GM06990 (cell line): ENCODE measurements around the gene PLA1A.

Source experiments
- DNase-seq: peaks from one replicate; pipeline ENCODE4 v3.0.0-alpha.2; 2011; ENCODE audit not compliant: insufficient read length; ENCODE audit errors: extremely low read depth
- H3K27me3 ChIP-seq: replicated peaks from 2 replicates; pipeline ENCODE4 v1.6.0; 2011; ENCODE audit warnings: low read length; ENCODE audit not compliant: control insufficient read depth, insufficient read depth
- H3K36me3 ChIP-seq: 2 replicates; pipeline ENCODE4 v1.5.1; 2011; ENCODE audit warnings: low read length; ENCODE audit not compliant: control insufficient read depth, insufficient read depth
- H3K4me3 ChIP-seq: replicated peaks from 2 replicates; pipeline ENCODE4 v1.5.1; 2011; ENCODE audit warnings: low read depth, mild to moderate bottlenecking, control low read depth, low read length
- TF ChIP-seq, protein P1 (sequence below): IDR thresholded peaks from 2 replicates; pipeline ENCODE4 v1.5.1; 2011; ENCODE audit warnings: low read length, control low read depth, mild to moderate bottlenecking, inconsistent platforms; ENCODE audit not compliant: insufficient read depth, poor library complexity, severe bottlenecking

PLA1A gene

DNA sequence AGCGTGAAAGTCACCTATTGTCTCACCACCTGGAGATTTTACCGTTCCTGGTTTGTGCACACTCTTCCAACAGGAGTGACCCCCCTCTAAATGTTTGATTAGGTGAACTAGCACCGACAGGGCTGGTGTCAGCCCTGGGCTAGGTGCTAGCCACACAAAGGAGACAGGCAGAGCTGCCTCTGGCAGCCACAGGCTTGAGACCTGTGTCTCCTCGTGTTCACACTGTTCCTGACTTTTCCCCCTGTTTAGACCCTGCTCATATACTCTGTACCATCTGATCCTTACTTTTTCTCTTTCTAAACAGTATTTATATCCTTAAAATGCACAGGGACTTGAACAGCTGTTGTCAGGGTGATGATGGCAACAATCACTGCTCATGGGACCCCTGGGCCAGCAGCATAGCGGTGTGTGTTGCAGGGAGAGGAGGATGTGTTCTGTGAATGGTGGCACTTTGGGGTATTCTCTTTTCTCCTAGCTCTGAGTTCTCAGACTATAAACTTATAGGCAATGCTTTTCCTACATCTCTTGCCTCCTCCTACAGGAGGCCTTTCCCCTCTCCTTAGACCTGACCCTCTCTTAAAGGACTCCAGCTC, 43.8 kb upstream of the PLA1A start:
- H3K4me3 ChIP-seq, result peak overlapping the region; percentile 90
- H3K36me3 ChIP-seq, result peaks cover 12% of the 10 kb centered on the region
- TF ChIP-seq, protein P1, sequence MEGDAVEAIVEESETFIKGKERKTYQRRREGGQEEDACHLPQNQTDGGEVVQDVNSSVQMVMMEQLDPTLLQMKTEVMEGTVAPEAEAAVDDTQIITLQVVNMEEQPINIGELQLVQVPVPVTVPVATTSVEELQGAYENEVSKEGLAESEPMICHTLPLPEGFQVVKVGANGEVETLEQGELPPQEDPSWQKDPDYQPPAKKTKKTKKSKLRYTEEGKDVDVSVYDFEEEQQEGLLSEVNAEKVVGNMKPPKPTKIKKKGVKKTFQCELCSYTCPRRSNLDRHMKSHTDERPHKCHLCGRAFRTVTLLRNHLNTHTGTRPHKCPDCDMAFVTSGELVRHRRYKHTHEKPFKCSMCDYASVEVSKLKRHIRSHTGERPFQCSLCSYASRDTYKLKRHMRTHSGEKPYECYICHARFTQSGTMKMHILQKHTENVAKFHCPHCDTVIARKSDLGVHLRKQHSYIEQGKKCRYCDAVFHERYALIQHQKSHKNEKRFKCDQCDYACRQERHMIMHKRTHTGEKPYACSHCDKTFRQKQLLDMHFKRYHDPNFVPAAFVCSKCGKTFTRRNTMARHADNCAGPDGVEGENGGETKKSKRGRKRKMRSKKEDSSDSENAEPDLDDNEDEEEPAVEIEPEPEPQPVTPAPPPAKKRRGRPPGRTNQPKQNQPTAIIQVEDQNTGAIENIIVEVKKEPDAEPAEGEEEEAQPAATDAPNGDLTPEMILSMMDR, result no peak
- H3K27me3 ChIP-seq, result no peaks in the 10 kb centered on the region
- no peak for DNase-seq

DNA sequence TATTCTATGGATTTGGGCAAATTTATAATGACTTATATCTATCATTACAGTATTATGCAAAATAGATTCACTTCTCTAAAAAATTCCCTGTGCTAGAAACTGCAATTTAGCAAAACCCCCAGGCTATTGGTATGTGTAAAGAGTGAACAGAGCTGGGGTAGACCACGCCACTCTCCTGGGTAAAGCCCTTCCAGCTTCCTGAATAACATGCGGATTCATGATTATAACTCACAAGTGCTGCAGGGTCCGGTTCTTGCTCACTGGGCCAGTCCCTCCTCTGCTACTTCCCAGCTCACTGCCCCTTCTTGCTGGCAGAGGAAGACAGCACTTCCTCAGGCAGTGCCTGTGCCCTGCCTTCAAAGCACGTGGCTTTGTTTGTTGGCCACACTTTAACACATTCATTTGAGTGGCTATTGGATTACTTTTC, 42.4 kb upstream of the PLA1A start:
- Histone ChIP-seq H3K27me3 (no peaks in the 10 kb centered on the region), H3K4me3 (peak overlapping the region; percentile 90), H3K36me3 (peaks cover 11% of the 10 kb centered on the region)
- DNase-seq, result no peak
- TF ChIP-seq, protein P1, result no peak

GRCh38 chr3:119555929-119556328, 41.8 kb upstream of the PLA1A start:
- DNase-seq, result no peak
- TF ChIP-seq, protein P1, result no peak
- Histone ChIP-seq H3K27me3 (no peaks in the 10 kb centered on the region), H3K4me3 (peak overlapping the region; percentile 90), H3K36me3 (peaks cover 11% of the 10 kb centered on the region)

GRCh38 chr3:119557192-119557876, 40.4 kb upstream of the PLA1A start:
- peaks cover 9% of the 10 kb centered on the region for H3K36me3 ChIP-seq
- no peak for DNase-seq
- peak overlapping the region; percentile 90 for H3K4me3 ChIP-seq
- H3K27me3 ChIP-seq, result no peaks in the 10 kb centered on the region
- TF ChIP-seq, protein P1, result no peak

GRCh38 chr3:119557877-119558269, 39.8 kb upstream of the PLA1A start:
- Histone ChIP-seq H3K4me3 (peak overlapping the region; percentile 90), H3K27me3 (no peaks in the 10 kb centered on the region), H3K36me3 (peaks cover 9% of the 10 kb centered on the region)
- DNase-seq, result no peak
- TF ChIP-seq, protein P1, result no peak
